IPS-15b (cell line): ENCODE results near the gene GTF2I.
"Not testable (repeated sequence)": the region's sequence is repeated elsewhere in the genome, so short reads cannot be mapped to it uniquely, and the experiment has no call there.

ENCODE experiments used
- H3K27me3 ChIP-seq: one replicate; pipeline ENCODE4 v1.6.1; 2013; ENCODE audit warnings: low read length; ENCODE audit not compliant: control insufficient read depth, insufficient read depth
- H3K36me3 ChIP-seq: one replicate; pipeline ENCODE4 v1.6.1; 2013; ENCODE audit warnings: low read length; ENCODE audit not compliant: control insufficient read depth, insufficient read depth
- H3K4me1 ChIP-seq: one replicate; pipeline ENCODE4 v1.6.1; 2013; ENCODE audit warnings: mild to moderate bottlenecking, low read length; ENCODE audit not compliant: control insufficient read depth, insufficient read depth
- H3K4me3 ChIP-seq: one replicate; pipeline ENCODE4 v1.5.1; 2013; ENCODE audit warnings: low read depth, low read length
- H3K9ac ChIP-seq: one replicate; pipeline ENCODE4 v1.6.1; 2013; ENCODE audit warnings: low read depth, mild to moderate bottlenecking, low read length
- H3K9me3 ChIP-seq: one replicate; pipeline ENCODE4 v1.6.1; 2013; ENCODE audit warnings: mild to moderate bottlenecking, low read length; ENCODE audit not compliant: control insufficient read depth, insufficient read depth

Gene GTF2I

GRCh38 chr7:74766991-74767390 is 109.5 kb downstream of the GTF2I start:
- H3K4me1 ChIP-seq, H3K9ac ChIP-seq, H3K9me3 ChIP-seq, H3K4me3 ChIP-seq, H3K27me3 ChIP-seq, H3K36me3 ChIP-seq: not testable (repeated sequence)

- H3K4me3 ChIP-seq, H3K36me3 ChIP-seq, H3K9me3 ChIP-seq, H3K9ac ChIP-seq, H3K27me3 ChIP-seq, H3K4me1 ChIP-seq: not testable (repeated sequence)
Observed at GRCh38 chr7:74770062-74770461, 112.5 kb downstream of the GTF2I start.

- not testable (repeated sequence) for H3K9ac ChIP-seq, H3K27me3 ChIP-seq, H3K4me3 ChIP-seq, H3K9me3 ChIP-seq, H3K4me1 ChIP-seq, H3K36me3 ChIP-seq
Observed at GRCh38 chr7:74772093-74772492, 114.6 kb downstream of the GTF2I start.

- not testable (repeated sequence) for H3K9me3 ChIP-seq
Observed at GRCh38 chr7:74773760-74774750, 116.5 kb downstream of the GTF2I start, which contains the start of gene NCF1. Gene NCF1 (plus strand): TSS chr7:74774011. CDS start chr7:74774032, 21 bp downstream.

GRCh38 chr7:74775111-74775510 is 117.6 kb downstream of the GTF2I start:
- not testable (repeated sequence) for H3K9me3 ChIP-seq, H3K4me3 ChIP-seq, H3K27me3 ChIP-seq, H3K4me1 ChIP-seq, H3K9ac ChIP-seq, H3K36me3 ChIP-seq

More at GRCh38 chr7:74773760-74774750, 116.5 kb downstream of the GTF2I start, which contains the start of gene NCF1:
- not testable (repeated sequence) for H3K27me3 ChIP-seq, H3K9ac ChIP-seq, H3K36me3 ChIP-seq, H3K4me1 ChIP-seq, H3K4me3 ChIP-seq

- not testable (repeated sequence) for H3K9me3 ChIP-seq, H3K27me3 ChIP-seq, H3K9ac ChIP-seq, H3K4me3 ChIP-seq, H3K36me3 ChIP-seq, H3K4me1 ChIP-seq
Observed at GRCh38 chr7:74779053-74779452, 121.5 kb downstream of the GTF2I start.

GRCh38 chr7:74781746-74782145 is 124.2 kb downstream of the GTF2I start:
- not testable (repeated sequence) for H3K9ac ChIP-seq, H3K9me3 ChIP-seq, H3K36me3 ChIP-seq, H3K4me1 ChIP-seq, H3K4me3 ChIP-seq, H3K27me3 ChIP-seq

GRCh38 chr7:74783595-74783994 is 126.1 kb downstream of the GTF2I start:
- not testable (repeated sequence) for H3K36me3 ChIP-seq, H3K9ac ChIP-seq, H3K9me3 ChIP-seq, H3K4me3 ChIP-seq, H3K27me3 ChIP-seq, H3K4me1 ChIP-seq

- not testable (repeated sequence) for H3K4me1 ChIP-seq, H3K4me3 ChIP-seq, H3K9ac ChIP-seq, H3K36me3 ChIP-seq, H3K9me3 ChIP-seq, H3K27me3 ChIP-seq
Observed at GRCh38 chr7:74788369-74789150, 131.0 kb downstream of the GTF2I start.

GRCh38 chr7:74789200-74789736 is 131.8 kb downstream of the GTF2I start:
- not testable (repeated sequence) for H3K36me3 ChIP-seq

GRCh38 chr7:74797848-74798622 is 140.5 kb downstream of the GTF2I start:
- not testable (repeated sequence) for H3K9me3 ChIP-seq, H3K4me3 ChIP-seq, H3K9ac ChIP-seq, H3K4me1 ChIP-seq, H3K27me3 ChIP-seq, H3K36me3 ChIP-seq

More at GRCh38 chr7:74789200-74789736, 131.8 kb downstream of the GTF2I start:
- not testable (repeated sequence) for H3K4me3 ChIP-seq, H3K27me3 ChIP-seq, H3K4me1 ChIP-seq, H3K9me3 ChIP-seq, H3K9ac ChIP-seq
